Right atrium auricular region (tissue), 2 donors: Measurements from ENCODE around the gene NEURL3. TPM values are rescaled to one million over a fixed set of nuclear protein-coding genes. Genes with fewer than 3 reads are reported as not detected.

Source experiments
- DNase-seq: peaks from one replicate; pipeline ENCODE4 v3.0.0-alpha.2; 2019; ENCODE audit warnings: low spot score
- H3K27ac ChIP-seq, 2 donors: fragments of 200-600 bp; sonication (generic); 1 replicate in 1 of 2; 2 replicates in 1 of 2; pipeline ENCODE4 v1.5.1; 2016 to 2019
- H3K27me3 ChIP-seq, 2 donors: fragments of 200-600 bp; sonication (generic); one replicate each; pipeline versions ENCODE4 v1.5.1 to v1.6.0; 2017 to 2019
- H3K36me3 ChIP-seq: fragments of 200-600 bp; sonication (generic); one replicate; pipeline ENCODE4 v1.5.1; 2016
- H3K4me1 ChIP-seq, 2 donors: fragments of 200-600 bp; sonication (generic); one replicate each; pipeline versions ENCODE4 v1.5.1 to v1.6.0; 2017 to 2019
- H3K4me3 ChIP-seq, 2 donors: fragments of 200-600 bp; sonication (generic); 1 replicate in 1 of 2; 2 replicates in 1 of 2; pipeline ENCODE4 v1.5.1; 2017 to 2019; ENCODE audit warnings: mild to moderate bottlenecking in 1 of 2, moderate library complexity in 1 of 2
- H3K9me3 ChIP-seq, 2 donors: fragments of 200-600 bp; sonication (generic); one replicate each; pipeline ENCODE4 v1.5.1; 2019
- CTCF ChIP-seq, 2 donors: fragments of 200-600 bp; sonication (generic); IDR thresholded peaks; one replicate each; pipeline ENCODE4 v1.5.1; 2019; ENCODE audit warnings: antibody characterized with exemption in 2 of 2
- total RNA-seq, 2 donors: library from RNA; depleted of rRNA; stranded (reverse); fragments of >200 nt; gene quantifications; one replicate each; pipeline ENCODE4 v1.1.0, GENCODE V29; 2016

The NEURL3 gene
- total RNA-seq, 2 donors from 2014 or later: not detected

GRCh38 chr2:96537066-96537733, 32.0 kb upstream of the NEURL3 start:
- no peaks in the 10 kb centered on the region for H3K27me3 ChIP-seq
- no peaks in the 10 kb centered on the region for H3K36me3 ChIP-seq
- no peak for TF ChIP-seq CTCF (IDR thresholded peaks at IDR 0.05)
- H3K4me3 ChIP-seq: peak overlapping the region; percentile 78 to 95
- H3K4me1 ChIP-seq: peaks cover 0 to 73% of the 10 kb centered on the region in 2 donors
- H3K9me3 ChIP-seq: no peaks in the 10 kb centered on the region
- H3K27ac ChIP-seq: peak overlapping the region; percentile 95 to 98
- peak; percentile 80 for DNase-seq

GRCh38 chr2:96536445-96537065, 31.4 kb upstream of the NEURL3 start, which contains the start of gene ARID5A:
TSS of gene ARID5A (plus strand) at chr2:96536752. CDS start at chr2:96536827, 75 bp downstream.
- H3K27me3 ChIP-seq: no peaks in the 10 kb centered on the region
- H3K4me1 ChIP-seq: peaks cover 0 to 80% of the 10 kb centered on the region in 2 donors
- peak; percentile 96 for DNase-seq
- H3K4me3 ChIP-seq: peak within 1 kb of the TSS; percentile 78 to 95
- TF ChIP-seq CTCF (IDR thresholded peaks at IDR 0.05): peak; percentile 37 to 51
- no peaks in the 10 kb centered on the region for H3K9me3 ChIP-seq
- H3K36me3 ChIP-seq: no peaks in the 10 kb centered on the region
- peak within 1 kb of the TSS; percentile 95 to 98 for H3K27ac ChIP-seq

GRCh38 chr2:96535331-96535730, 30.2 kb upstream of the NEURL3 start:
- Histone ChIP-seq H3K36me3 (no peaks in the 10 kb centered on the region), H3K27me3 (no peaks in the 10 kb centered on the region), H3K4me3 (no peak overlapping the region), H3K9me3 (no peaks in the 10 kb centered on the region), H3K4me1 (peaks cover 0 to 88% of the 10 kb centered on the region in 2 donors), H3K27ac (peak overlapping the region; percentile 91 to 94)
- no peak for DNase-seq
- TF ChIP-seq CTCF (IDR thresholded peaks at IDR 0.05): no peak

GRCh38 chr2:96534701-96535181, 29.6 kb upstream of the NEURL3 start:
- no peaks in the 10 kb centered on the region for H3K27me3 ChIP-seq
- no peak for TF ChIP-seq CTCF (IDR thresholded peaks at IDR 0.05)
- no peaks in the 10 kb centered on the region for H3K9me3 ChIP-seq
- no peak overlapping the region for H3K4me3 ChIP-seq
- H3K27ac ChIP-seq: peak overlapping the region; percentile 91 to 94
- DNase-seq: no peak
- peaks cover 0 to 92% of the 10 kb centered on the region in 2 donors for H3K4me1 ChIP-seq
- H3K36me3 ChIP-seq: no peaks in the 10 kb centered on the region

GRCh38 chr2:96534141-96534540, 29.0 kb upstream of the NEURL3 start:
- DNase-seq: no peak
- no peak for TF ChIP-seq CTCF (IDR thresholded peaks at IDR 0.05)
- Histone ChIP-seq H3K27me3 (no peaks in the 10 kb centered on the region), H3K4me3 (no peak overlapping the region), H3K27ac (peak overlapping the region; percentile 91 to 94), H3K4me1 (peaks cover 0 to 92% of the 10 kb centered on the region in 2 donors), H3K36me3 (no peaks in the 10 kb centered on the region), H3K9me3 (no peaks in the 10 kb centered on the region)
